PC-9 (cell line): ENCODE data around the gene ASTN2.

ENCODE experiments used
- CTCF ChIP-seq: fragments of 200-600 bp; sonication (generic); conservative IDR thresholded peaks from 2 replicates; pipeline ENCODE4 v1.6.1; 2017; ENCODE audit warnings: mixed run types, antibody characterized with exemption, mild to moderate bottlenecking, moderate library complexity
- EZH2 ChIP-seq: fragments of 200-600 bp; sonication (generic); IDR thresholded peaks from 2 replicates; pipeline ENCODE4 v1.8.0; 2017; ENCODE audit warnings: antibody characterized with exemption, low read depth

GRCh38 chr9:117170567-117170966, 244.3 kb downstream of the ASTN2 start:
- TF ChIP-seq CTCF (no peak), EZH2 (no peak)
